Activated CD4-positive, alpha-beta memory T cell treated with anti-CD3 and anti-CD28 coated beads for 36 hours (primary cell): ENCODE data around the gene STN1. TPM values are rescaled to one million over a fixed set of nuclear protein-coding genes. Genes with fewer than 3 reads are reported as not detected.

ENCODE experiments used
- CTCF ChIA-PET: fragments of 350-600 bp; sonication (Branson Sonifier 250); formaldehyde crosslinking; loops from one replicate; lab custom pipeline; 2021; ENCODE audit warnings: antibody characterized with exemption, inconsistent platforms; lab: Charles Lee
- POLR2A ChIA-PET: fragments of 350-600 bp; sonication (Branson Sonifier 250); formaldehyde crosslinking; loops from one replicate; lab custom pipeline; 2021; ENCODE audit warnings: antibody characterized with exemption; lab: Charles Lee
- DNase-seq: peaks from one replicate; pipeline ENCODE4 v3.0.0-alpha.2; 2020
- H3K27ac Mint-ChIP-seq: one replicate; pipeline ENCODE4 v1.8.0; 2021; ENCODE audit warnings: mixed read lengths
- H3K27me3 Mint-ChIP-seq: one replicate; pipeline ENCODE4 v1.8.0; 2021; ENCODE audit warnings: mixed read lengths
- H3K36me3 Mint-ChIP-seq: one replicate; pipeline ENCODE4 v1.8.0; 2021; ENCODE audit warnings: mixed read lengths
- H3K4me1 Mint-ChIP-seq: one replicate; pipeline ENCODE4 v1.8.0; 2021; ENCODE audit warnings: low read depth, mixed read lengths
- H3K4me3 Mint-ChIP-seq: one replicate; pipeline ENCODE4 v1.8.0; 2021; ENCODE audit warnings: mild to moderate bottlenecking, mixed read lengths
- H3K9me3 Mint-ChIP-seq: one replicate; pipeline ENCODE4 v1.8.0; 2021; ENCODE audit warnings: mixed read lengths
- intact Hi-C: fragments of 100-400 bp; cut with micrococcal nuclease; formaldehyde crosslinking; loops from one replicate; pipeline ENCODE4 v1.15.1; 2023
- total RNA-seq, 2 experiments: library from RNA; stranded (reverse); gene quantifications; one replicate each; pipeline ENCODE4 v1.2.3, GENCODE V29; 2021

The STN1 gene
- total RNA-seq, 2 experiments from 2014 or later, result 56.1 to 57.0 TPM

GRCh38 chr10:103879409-103879808 lies 38.6 kb downstream of the STN1 start:
- intact Hi-C loops, result no loop called here
- CTCF ChIA-PET, result no interaction called here
- POLR2A ChIA-PET, result no interaction called here
- Mint-ChIP-seq H3K4me1 (no peaks in the 10 kb centered on the region), H3K4me3 (no peak overlapping the region), H3K27ac (no peak overlapping the region), H3K36me3 (peaks cover 43% of the 10 kb centered on the region), H3K27me3 (no peaks in the 10 kb centered on the region), H3K9me3 (no peaks in the 10 kb centered on the region)
- no peak for DNase-seq

GRCh38 chr10:103877861-103878260 lies 40.1 kb downstream of the STN1 start:
- H3K4me3 Mint-ChIP-seq, result no peak overlapping the region

GRCh38 chr10:103876155-103876554 lies 41.8 kb downstream of the STN1 start:
- Mint-ChIP-seq H3K9me3 (no peaks in the 10 kb centered on the region), H3K27ac (no peak overlapping the region), H3K4me1 (no peaks in the 10 kb centered on the region), H3K36me3 (peaks cover 20% of the 10 kb centered on the region), H3K4me3 (no peak overlapping the region), H3K27me3 (no peaks in the 10 kb centered on the region)
- ChIA-PET POLR2A (no interaction called here), CTCF (no interaction called here)
- intact Hi-C loops, result no loop called here
- DNase-seq, result no peak

More at GRCh38 chr10:103877861-103878260, 40.1 kb downstream of the STN1 start:
- peaks cover 35% of the 10 kb centered on the region for H3K36me3 Mint-ChIP-seq
- POLR2A ChIA-PET, result no interaction called here
- CTCF ChIA-PET, result interaction anchor here (1.3 kb wide), 2 partner anchors 10 to 22 kb away, joined by 4 read pairs; no protein-coding TSS in a partner anchor
- intact Hi-C loops, result no loop called here
- no peaks in the 10 kb centered on the region for H3K9me3 Mint-ChIP-seq
- no peaks in the 10 kb centered on the region for H3K27me3 Mint-ChIP-seq
- H3K4me1 Mint-ChIP-seq, result no peaks in the 10 kb centered on the region
- no peak for DNase-seq
- no peak overlapping the region for H3K27ac Mint-ChIP-seq

GRCh38 chr10:103874730-103875129 lies 43.3 kb downstream of the STN1 start:
- Mint-ChIP-seq H3K4me1 (no peaks in the 10 kb centered on the region), H3K27me3 (no peaks in the 10 kb centered on the region), H3K9me3 (no peaks in the 10 kb centered on the region), H3K36me3 (peaks cover 10% of the 10 kb centered on the region), H3K27ac (no peak overlapping the region), H3K4me3 (no peak overlapping the region)
- DNase-seq, result no peak
- intact Hi-C loops, result no loop called here
- ChIA-PET CTCF (interaction anchor here (0.8 kb wide), 1 partner anchor 18 kb away, joined by 3 read pairs; no protein-coding TSS in a partner anchor), POLR2A (no interaction called here)

- H3K27me3 Mint-ChIP-seq, result no peaks in the 10 kb centered on the region
- ChIA-PET CTCF (no interaction called here), POLR2A (no interaction called here)
- no peaks in the 10 kb centered on the region for H3K36me3 Mint-ChIP-seq
- no peaks in the 10 kb centered on the region for H3K4me1 Mint-ChIP-seq
- intact Hi-C loops, result no loop called here
- no peak overlapping the region for H3K27ac Mint-ChIP-seq
- no peak for DNase-seq
- no peaks in the 10 kb centered on the region for H3K9me3 Mint-ChIP-seq
- no peak overlapping the region for H3K4me3 Mint-ChIP-seq
Observed at GRCh38 chr10:103872137-103872931, 45.6 kb downstream of the STN1 start.

- Mint-ChIP-seq H3K9me3 (peaks cover 4% of the 10 kb centered on the region), H3K4me1 (no peaks in the 10 kb centered on the region), H3K27me3 (no peaks in the 10 kb centered on the region), H3K36me3 (no peaks in the 10 kb centered on the region), H3K27ac (no peak overlapping the region), H3K4me3 (no peak overlapping the region)
- no peak for DNase-seq
- intact Hi-C loops, result no loop called here
- CTCF ChIA-PET, result no interaction called here
- POLR2A ChIA-PET, result no interaction called here
Observed at GRCh38 chr10:103871006-103871405, 47.0 kb downstream of the STN1 start.

- CTCF ChIA-PET, result interaction anchor here (1.3 to 1.5 kb wide), 2 partner anchors 24 to 158 kb away, joined by 4 to 8 read pairs; no protein-coding TSS in a partner anchor
- peaks cover 8% of the 10 kb centered on the region for H3K9me3 Mint-ChIP-seq
- H3K27ac Mint-ChIP-seq, result no peak overlapping the region
- no peaks in the 10 kb centered on the region for H3K27me3 Mint-ChIP-seq
- no peak for DNase-seq
- intact Hi-C loops, result no loop called here
- no peaks in the 10 kb centered on the region for H3K4me1 Mint-ChIP-seq
- H3K36me3 Mint-ChIP-seq, result peaks cover 3% of the 10 kb centered on the region
- POLR2A ChIA-PET, result no interaction called here
- no peak overlapping the region for H3K4me3 Mint-ChIP-seq
Observed at GRCh38 chr10:103870516-103870915, 47.5 kb downstream of the STN1 start.

GRCh38 chr10:103869336-103869735 lies 48.6 kb downstream of the STN1 start:
- no peak overlapping the region for H3K4me3 Mint-ChIP-seq
- H3K27me3 Mint-ChIP-seq, result no peaks in the 10 kb centered on the region
- no peaks in the 10 kb centered on the region for H3K4me1 Mint-ChIP-seq
- POLR2A ChIA-PET, result no interaction called here
- peaks cover 18% of the 10 kb centered on the region for H3K9me3 Mint-ChIP-seq
- intact Hi-C loops, result no loop called here
- no peak overlapping the region for H3K27ac Mint-ChIP-seq
- DNase-seq, result no peak
- CTCF ChIA-PET, result interaction anchor here (1.1 to 1.5 kb wide), 4 partner anchors 11 to 156 kb away, joined by 3 to 8 read pairs (median 4); no protein-coding TSS in a partner anchor
- peaks cover 10% of the 10 kb centered on the region for H3K36me3 Mint-ChIP-seq

- ChIA-PET POLR2A (no interaction called here), CTCF (interaction anchor here (1.1 to 2.1 kb wide), 2 partner anchors 19 to 275 kb away, joined by 3 to 4 read pairs; no protein-coding TSS in a partner anchor)
- Mint-ChIP-seq H3K4me1 (no peaks in the 10 kb centered on the region), H3K9me3 (peaks cover 21% of the 10 kb centered on the region), H3K36me3 (peaks cover 16% of the 10 kb centered on the region), H3K27me3 (no peaks in the 10 kb centered on the region), H3K27ac (no peak overlapping the region), H3K4me3 (no peak overlapping the region)
- no peak for DNase-seq
- intact Hi-C loops, result no loop called here
Observed at GRCh38 chr10:103868200-103868599, 49.8 kb downstream of the STN1 start.

- intact Hi-C loops, result no loop called here
- H3K9me3 Mint-ChIP-seq, result peaks cover 21% of the 10 kb centered on the region
- POLR2A ChIA-PET, result no interaction called here
Observed at GRCh38 chr10:103861505-103861904, 56.5 kb downstream of the STN1 start.

GRCh38 chr10:103859161-103860086 lies 58.6 kb downstream of the STN1 start:
- H3K9me3 Mint-ChIP-seq, result peaks cover 3% of the 10 kb centered on the region
- ChIA-PET POLR2A (no interaction called here), CTCF (interaction anchor here (1.2 to 9.8 kb wide), 5 partner anchors 11 to 164 kb away, joined by 3 to 161 read pairs (median 4); no protein-coding TSS in a partner anchor)
- H3K4me3 Mint-ChIP-seq, result no peak overlapping the region
- H3K27me3 Mint-ChIP-seq, result peaks cover 15% of the 10 kb centered on the region
- DNase-seq, result peak; percentile 74
- intact Hi-C loops, result loop anchor here (1.0 kb wide), 1 partner anchor 146 kb away; no protein-coding TSS in a partner anchor
- no peak overlapping the region for H3K27ac Mint-ChIP-seq
- peaks cover 10% of the 10 kb centered on the region for H3K4me1 Mint-ChIP-seq
- peaks cover 6% of the 10 kb centered on the region for H3K36me3 Mint-ChIP-seq

More at GRCh38 chr10:103861505-103861904, 56.5 kb downstream of the STN1 start:
- Mint-ChIP-seq H3K4me3 (no peak overlapping the region), H3K27ac (no peak overlapping the region), H3K27me3 (peaks cover 4% of the 10 kb centered on the region), H3K36me3 (peaks cover 16% of the 10 kb centered on the region), H3K4me1 (no peaks in the 10 kb centered on the region)
- no peak for DNase-seq
- CTCF ChIA-PET, result interaction anchor here (1.3 to 6.1 kb wide), 3 partner anchors 13 to 148 kb away, joined by 4 to 51 read pairs (median 6); no protein-coding TSS in a partner anchor
